ENCODE measurements around the gene AKAP8.
"Not testable (repeated sequence)": the region's sequence is repeated elsewhere in the genome, so short reads cannot be mapped to it uniquely, and the experiment has no call there.

Gene AKAP8

GRCh38 chr19:15335992-15336391, 43.6 kb downstream of the AKAP8 start:
- in situ Hi-C loops (cut with HindIII; ENCODE audit: low sequenced_read_pairs) = not testable (repeated sequence)

- in situ Hi-C loops (cut with HindIII; ENCODE audit: low sequenced_read_pairs) = no loop called here
These were observed 47.1 kb downstream of the AKAP8 start, which contains the start of gene BRD4 for GRCh38 chr19:15332311-15332996. TSS of gene BRD4 (minus strand) at chr19:15332539. CDS start at chr19:15273099, 59,440 bp downstream.

GRCh38 chr19:15331419-15332310, 47.9 kb downstream of the AKAP8 start:
- in situ Hi-C loops (cut with HindIII; ENCODE audit: low sequenced_read_pairs) = no loop called here

DNA sequence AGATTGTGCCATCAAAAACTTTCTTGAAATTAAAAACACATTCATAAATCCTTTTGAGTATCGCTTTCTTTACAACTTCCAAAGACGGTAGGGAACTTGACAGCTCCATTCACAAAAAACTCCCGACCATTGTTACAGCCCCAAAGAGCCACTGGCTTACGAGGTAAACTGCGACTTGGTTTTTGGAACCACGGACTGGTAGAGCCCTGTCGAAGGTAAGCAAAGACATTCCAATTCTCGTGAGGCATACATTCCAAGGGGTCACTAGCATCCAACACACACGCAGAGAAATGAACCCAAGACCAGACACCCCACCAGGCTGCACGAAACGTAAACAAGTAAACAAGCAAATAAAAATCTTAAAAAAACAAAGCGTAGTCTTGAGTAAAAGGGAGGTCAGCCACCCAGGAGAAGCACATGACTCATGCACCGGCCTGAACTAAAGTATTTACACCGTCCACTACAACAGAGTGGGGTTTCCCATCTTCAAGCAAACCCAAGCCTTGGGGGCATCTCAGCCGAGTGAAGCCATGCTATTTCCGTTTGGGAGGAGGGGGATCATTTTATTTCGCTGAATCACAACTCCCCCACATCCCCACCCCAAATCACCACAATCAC, 48.7 kb downstream of the AKAP8 start:
- in situ Hi-C loops (cut with HindIII; ENCODE audit: low sequenced_read_pairs) = no loop called here

- in situ Hi-C loops (cut with HindIII; ENCODE audit: low sequenced_read_pairs) = no loop called here
These were observed 51.3 kb downstream of the AKAP8 start for GRCh38 chr19:15328312-15328711.

DNA sequence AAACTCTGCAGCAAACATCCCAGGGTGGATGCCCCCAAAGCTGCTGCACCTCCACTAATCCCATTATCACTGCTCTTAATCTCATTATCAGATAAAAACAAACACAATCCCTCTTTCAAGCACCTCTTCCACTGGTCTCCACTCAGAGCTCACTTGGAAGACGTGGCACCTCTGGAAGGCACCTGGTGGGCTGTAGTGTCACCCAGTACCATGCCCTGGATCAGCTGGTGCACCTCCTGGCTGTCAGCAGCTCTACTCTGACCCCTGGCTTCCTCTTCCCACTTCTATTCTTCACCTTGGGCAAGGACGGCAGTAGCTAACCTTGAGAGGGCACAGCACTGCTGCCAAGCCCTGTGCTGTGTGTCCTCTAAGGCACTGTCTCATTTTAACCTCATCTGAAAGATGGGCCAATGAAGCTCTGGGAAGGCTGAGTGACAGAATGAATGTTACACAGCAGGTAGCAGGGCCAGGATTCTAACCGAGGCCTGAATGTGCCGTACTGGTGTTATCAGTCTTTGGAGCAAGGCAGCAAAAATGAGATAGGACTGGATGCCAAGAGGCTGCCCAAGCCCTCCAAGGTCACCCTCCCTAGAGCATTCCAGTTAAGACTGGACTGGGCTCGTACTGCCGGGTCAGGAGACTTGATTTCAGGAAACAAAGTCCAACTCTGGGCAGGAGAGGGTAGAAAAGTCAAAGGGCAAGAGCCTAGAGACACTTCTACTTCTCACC, 54.6 kb downstream of the AKAP8 start:
- in situ Hi-C loops (cut with HindIII; ENCODE audit: low sequenced_read_pairs) = no loop called here

DNA sequence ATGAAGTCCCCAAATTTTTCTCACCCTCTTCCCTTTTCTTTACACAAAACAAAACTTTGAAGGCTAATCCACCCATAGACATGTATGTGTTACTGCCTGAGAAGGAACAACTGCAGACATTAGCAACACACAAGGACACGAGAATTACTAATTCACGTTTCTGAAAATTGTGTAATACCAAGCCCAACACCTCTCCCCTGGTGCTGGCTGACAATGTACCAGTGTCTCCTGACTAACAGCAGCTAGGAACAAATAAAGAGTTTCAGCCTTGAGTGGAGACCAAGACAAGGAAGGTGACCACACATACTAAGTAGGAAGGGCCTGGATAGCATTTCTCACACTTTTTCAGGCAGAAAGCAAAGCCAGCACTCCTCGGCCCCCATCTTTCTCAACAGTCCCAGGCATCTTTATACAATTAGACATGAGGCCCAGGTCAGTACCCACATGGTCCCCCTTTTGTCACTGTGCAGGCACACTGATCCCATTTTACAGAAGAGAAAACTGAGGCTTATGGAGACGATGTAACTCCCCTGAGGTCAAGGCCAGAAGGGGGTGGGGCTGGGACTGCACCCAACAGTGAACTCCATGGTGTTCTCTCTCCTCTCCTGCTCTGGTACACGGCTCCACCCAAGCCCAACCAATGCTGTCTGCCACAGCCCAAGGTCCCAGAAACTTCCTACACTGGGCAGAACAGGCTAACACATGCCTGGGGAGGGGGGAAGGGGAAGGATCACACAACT, 55.9 kb downstream of the AKAP8 start:
- in situ Hi-C loops (cut with HindIII; ENCODE audit: low sequenced_read_pairs) = no loop called here

DNA sequence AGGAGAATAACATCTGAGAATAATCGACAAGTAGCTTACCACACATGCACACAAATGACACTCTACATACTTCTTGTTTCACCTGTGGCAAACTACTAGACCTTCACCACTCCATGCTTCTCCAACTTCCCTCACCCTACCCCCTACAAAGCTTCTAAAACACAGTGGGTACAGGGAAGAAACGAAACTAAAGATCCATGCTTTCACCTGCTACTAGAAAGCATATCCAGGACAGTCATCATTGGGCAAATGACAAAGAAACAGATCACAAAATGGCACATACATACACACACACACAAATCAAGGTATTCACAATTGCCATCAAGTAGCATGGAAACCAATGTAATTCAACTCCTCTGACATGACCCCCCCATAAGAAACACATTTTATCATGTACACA, 57.8 kb downstream of the AKAP8 start:
- in situ Hi-C loops (cut with HindIII; ENCODE audit: low sequenced_read_pairs) = no loop called here

DNA sequence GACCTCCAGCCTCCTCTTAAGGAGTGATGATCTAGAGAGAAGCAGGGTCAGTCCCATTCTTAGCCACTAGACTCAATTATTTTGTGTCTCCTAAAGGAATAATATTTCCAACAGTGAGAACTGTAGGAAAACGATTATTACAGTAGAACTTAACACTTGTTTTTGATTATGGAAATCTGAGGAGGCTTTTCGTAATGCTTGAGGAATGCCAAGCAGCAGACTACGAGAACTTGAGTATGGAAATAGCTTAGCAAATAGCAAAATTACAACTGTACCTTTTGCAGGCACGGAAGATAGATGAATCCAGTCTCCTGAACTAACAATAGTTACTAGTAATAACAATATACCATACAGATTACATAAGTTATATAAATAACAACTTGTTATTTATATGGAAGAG, 59.5 kb downstream of the AKAP8 start:
- in situ Hi-C loops (cut with HindIII; ENCODE audit: low sequenced_read_pairs) = no loop called here

GRCh38 chr19:15318241-15318691, 61.3 kb downstream of the AKAP8 start:
- in situ Hi-C loops (cut with HindIII; ENCODE audit: low sequenced_read_pairs) = no loop called here

DNA sequence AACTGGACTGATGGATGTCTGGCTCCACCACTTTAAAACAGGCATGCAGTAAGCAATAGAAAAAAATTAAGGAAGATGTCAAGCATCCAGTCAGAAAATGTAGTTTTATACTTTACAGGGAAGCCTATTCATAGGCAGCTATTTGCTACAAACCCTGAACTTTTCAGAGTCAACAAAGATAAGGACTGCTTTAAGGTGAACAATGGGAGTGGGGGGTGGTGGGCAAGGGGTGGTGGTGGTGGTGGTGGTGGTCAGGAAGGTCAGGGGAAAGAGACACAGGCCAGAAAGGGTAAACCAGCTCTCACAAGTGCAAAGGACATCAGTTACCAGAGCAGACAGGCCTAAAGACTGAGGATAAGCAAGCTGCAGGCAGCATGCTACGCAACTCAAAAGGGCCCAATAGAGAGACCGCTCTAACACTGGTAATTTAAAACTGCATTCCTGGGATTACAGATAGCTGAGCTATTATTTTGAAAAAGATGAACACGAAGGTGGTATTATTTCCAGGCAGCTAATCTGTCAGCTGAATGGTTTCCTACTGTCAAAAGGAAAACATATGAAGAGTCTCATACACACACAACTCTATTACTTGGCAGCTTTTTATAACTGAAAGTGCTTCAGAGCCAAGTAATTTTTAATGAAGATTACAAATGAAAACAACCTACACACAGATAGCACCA, 62.1 kb downstream of the AKAP8 start:
- in situ Hi-C loops (cut with HindIII; ENCODE audit: low sequenced_read_pairs) = no loop called here

GRCh38 chr19:15316498-15316897, 63.1 kb downstream of the AKAP8 start:
- in situ Hi-C loops (cut with HindIII; ENCODE audit: low sequenced_read_pairs) = no loop called here

DNA sequence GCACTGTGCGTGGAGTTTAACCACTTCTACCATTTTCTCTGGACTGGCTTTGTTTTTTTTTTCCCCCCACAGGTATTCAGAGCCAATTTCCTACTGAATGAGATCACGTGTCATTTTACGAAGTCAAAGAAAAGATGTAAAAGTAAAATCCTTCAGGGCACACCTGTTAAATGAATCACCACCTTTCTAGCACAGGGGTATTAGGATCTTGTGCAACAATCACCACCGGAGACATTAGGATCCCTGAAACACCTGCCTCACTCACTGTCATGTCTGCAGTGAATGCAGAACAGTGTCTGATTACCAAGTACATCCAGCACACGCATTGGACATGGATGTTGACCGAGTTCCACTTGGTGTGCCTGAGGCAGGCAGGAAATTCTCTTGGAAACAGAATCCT, 64.5 kb downstream of the AKAP8 start:
- in situ Hi-C loops (cut with HindIII; ENCODE audit: low sequenced_read_pairs) = no loop called here

- in situ Hi-C loops (cut with HindIII; ENCODE audit: low sequenced_read_pairs) = no loop called here
These were observed 65.8 kb downstream of the AKAP8 start for GRCh38 chr19:15313649-15314279.

GRCh38 chr19:15307169-15307568, 72.4 kb downstream of the AKAP8 start:
- in situ Hi-C loops (cut with HindIII; ENCODE audit: low sequenced_read_pairs) = no loop called here

- in situ Hi-C loops (cut with HindIII; ENCODE audit: low sequenced_read_pairs) = no loop called here
These were observed 73.8 kb downstream of the AKAP8 start for GRCh38 chr19:15305582-15306334.

- in situ Hi-C loops (cut with HindIII; ENCODE audit: low sequenced_read_pairs) = no loop called here
These were observed 75.4 kb downstream of the AKAP8 start for GRCh38 chr19:15304140-15304705.
